HG03565 (cell line): ENCODE data around the gene MMP7.
"Not testable (repeated sequence)": the region's sequence is repeated elsewhere in the genome, so short reads cannot be mapped to it uniquely, and the experiment has no call there.

Source experiments
- ATAC-seq: cut with Tn5 transposase; IDR thresholded peaks from one replicate; pipeline ENCODE4 v1.9.1; 2021; ENCODE audit warnings: mild to moderate bottlenecking, moderate library complexity; ENCODE audit not compliant: unreplicated experiment

The MMP7 gene

GRCh38 chr11:102539567-102539966, 9.0 kb upstream of the MMP7 start:
- no peak for ATAC-seq

- ATAC-seq, result no peak
Observed at GRCh38 chr11:102538932-102539331, 8.4 kb upstream of the MMP7 start.

GRCh38 chr11:102534261-102534872, 3.8 kb upstream of the MMP7 start:
- no peak for ATAC-seq

GRCh38 chr11:102528618-102529017, 1.9 kb downstream of the MMP7 start:
- ATAC-seq, result no peak

GRCh38 chr11:102527684-102528083, 2.9 kb downstream of the MMP7 start:
- ATAC-seq, result no peak

- no peak for ATAC-seq
Observed at GRCh38 chr11:102527041-102527440, 3.5 kb downstream of the MMP7 start.

GRCh38 chr11:102523887-102524286, 6.7 kb downstream of the MMP7 start:
- ATAC-seq, result no peak

- no peak for ATAC-seq
Observed at GRCh38 chr11:102523189-102523570, 7.4 kb downstream of the MMP7 start.

GRCh38 chr11:102522312-102523188, 8.0 kb downstream of the MMP7 start:
- no peak for ATAC-seq

GRCh38 chr11:102521121-102521520, 9.4 kb downstream of the MMP7 start:
- no peak for ATAC-seq

GRCh38 chr11:102520514-102520913, 10.0 kb downstream of the MMP7 start:
- no peak for ATAC-seq

GRCh38 chr11:102518296-102519094, 12.1 kb downstream of the MMP7 start:
- no peak for ATAC-seq

GRCh38 chr11:102517670-102518069, 12.9 kb downstream of the MMP7 start:
- ATAC-seq, result no peak

- ATAC-seq, result no peak
Observed at GRCh38 chr11:102516179-102516578, 14.4 kb downstream of the MMP7 start.

- ATAC-seq, result no peak
Observed at GRCh38 chr11:102513869-102514268, 16.7 kb downstream of the MMP7 start.

GRCh38 chr11:102510439-102511135, 20.0 kb downstream of the MMP7 start:
- ATAC-seq, result no peak

- ATAC-seq, result not testable (repeated sequence)
Observed at GRCh38 chr11:102502831-102503230, 27.7 kb downstream of the MMP7 start.

GRCh38 chr11:102500829-102501228, 29.7 kb downstream of the MMP7 start:
- ATAC-seq, result no peak

GRCh38 chr11:102499931-102500330, 30.6 kb downstream of the MMP7 start:
- no peak for ATAC-seq

GRCh38 chr11:102499151-102499550, 31.4 kb downstream of the MMP7 start:
- no peak for ATAC-seq

GRCh38 chr11:102497061-102497460, 33.5 kb downstream of the MMP7 start:
- no peak for ATAC-seq
